ENCODE data around the gene CDY2A.
"Not testable (repeated sequence)": the region's sequence is repeated elsewhere in the genome, so short reads cannot be mapped to it uniquely, and the experiment has no call there.

CDY2A gene

DNA sequence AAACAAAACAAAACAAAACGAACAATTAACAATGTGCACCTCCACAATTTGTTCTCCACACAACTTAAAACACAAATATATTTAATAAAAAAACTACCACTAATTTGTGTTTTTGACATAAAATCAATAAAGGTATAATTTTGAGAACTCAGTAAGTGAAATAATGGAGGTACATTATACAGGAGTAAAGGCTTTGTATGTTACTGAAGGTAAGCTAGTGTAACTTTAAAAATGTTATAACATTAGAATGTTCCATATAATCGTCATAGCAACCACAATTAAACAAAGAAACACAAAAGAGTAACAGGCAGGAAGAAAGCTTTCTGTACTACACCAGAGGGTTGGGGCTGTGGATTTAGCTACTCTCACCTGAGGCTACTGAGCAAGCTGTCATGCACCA is at the start of gene CDY2A:
Gene CDY2A, plus strand, starts transcription at position 301 of the 400 bp plus-strand sequence. CDS start 328 bp downstream, outside the sequence.
- DNase-seq, result not testable (repeated sequence)

GRCh38 chrY:17997586-17997985 is 28.0 kb upstream of the CDY2A start:
- not testable (repeated sequence) for DNase-seq

- not testable (repeated sequence) for DNase-seq
Measured at GRCh38 chrY:17998266-17998665, 27.3 kb upstream of the CDY2A start.

DNA sequence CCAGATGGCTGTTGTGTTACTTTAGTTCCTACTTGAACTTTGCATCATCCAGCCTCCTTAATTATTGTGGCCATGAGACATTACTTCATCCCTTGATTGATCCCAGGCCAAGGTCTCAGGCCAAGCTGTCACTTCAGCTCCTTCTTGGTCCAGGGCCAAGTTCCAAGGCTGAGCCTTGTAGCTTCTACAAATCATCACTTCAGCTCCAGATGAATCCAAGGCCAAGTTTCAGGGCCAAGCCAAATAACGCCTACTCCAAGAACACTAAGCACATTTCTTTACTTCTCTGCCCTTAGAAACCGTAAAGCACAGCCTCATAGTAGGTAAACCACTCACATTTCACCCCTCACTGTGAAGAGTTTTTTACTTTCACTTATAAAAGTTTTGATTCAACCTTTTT is 1.7 kb upstream of the CDY2A start:
- not testable (repeated sequence) for DNase-seq

DNA sequence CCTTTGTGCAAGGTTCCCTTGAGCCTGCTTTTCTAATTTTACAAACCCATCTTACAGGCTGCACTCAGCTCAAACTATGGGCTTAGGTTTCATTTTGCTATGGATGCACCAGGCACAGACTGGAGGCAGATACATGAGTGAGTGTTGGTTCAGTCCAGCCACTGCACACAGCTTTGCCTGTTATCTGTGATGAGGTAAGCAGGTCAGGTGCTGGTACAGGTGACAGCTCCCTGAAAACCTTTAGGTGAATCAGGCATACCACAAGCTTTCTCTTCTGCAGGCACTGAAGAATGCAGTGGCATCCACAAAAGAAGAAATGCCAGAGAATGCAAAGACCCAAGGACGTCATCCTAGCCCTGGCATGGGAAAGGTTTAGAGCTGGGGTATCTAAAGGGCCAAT is 3.3 kb downstream of the CDY2A start:
- not testable (repeated sequence) for DNase-seq

DNA sequence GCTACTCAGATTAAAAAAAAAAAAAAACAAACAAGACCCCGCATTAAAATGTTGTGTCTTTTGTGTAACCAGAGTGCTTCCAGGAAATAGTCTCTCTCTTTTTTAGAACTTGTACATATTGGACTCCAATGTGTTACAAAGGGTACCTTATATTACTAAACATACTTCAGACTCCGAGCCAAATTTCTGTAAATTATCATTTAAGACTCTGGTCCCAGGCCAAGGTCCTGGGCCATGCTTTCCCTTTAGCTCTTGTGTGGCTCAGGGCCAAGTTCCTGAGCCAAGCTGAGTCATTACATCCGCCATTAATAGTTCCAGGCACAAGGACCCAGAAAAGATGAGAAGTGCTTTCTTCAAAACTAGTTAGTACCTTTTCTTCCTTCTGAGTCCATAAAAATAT is 4.6 kb downstream of the CDY2A start:
- DNase-seq, result not testable (repeated sequence)

DNA sequence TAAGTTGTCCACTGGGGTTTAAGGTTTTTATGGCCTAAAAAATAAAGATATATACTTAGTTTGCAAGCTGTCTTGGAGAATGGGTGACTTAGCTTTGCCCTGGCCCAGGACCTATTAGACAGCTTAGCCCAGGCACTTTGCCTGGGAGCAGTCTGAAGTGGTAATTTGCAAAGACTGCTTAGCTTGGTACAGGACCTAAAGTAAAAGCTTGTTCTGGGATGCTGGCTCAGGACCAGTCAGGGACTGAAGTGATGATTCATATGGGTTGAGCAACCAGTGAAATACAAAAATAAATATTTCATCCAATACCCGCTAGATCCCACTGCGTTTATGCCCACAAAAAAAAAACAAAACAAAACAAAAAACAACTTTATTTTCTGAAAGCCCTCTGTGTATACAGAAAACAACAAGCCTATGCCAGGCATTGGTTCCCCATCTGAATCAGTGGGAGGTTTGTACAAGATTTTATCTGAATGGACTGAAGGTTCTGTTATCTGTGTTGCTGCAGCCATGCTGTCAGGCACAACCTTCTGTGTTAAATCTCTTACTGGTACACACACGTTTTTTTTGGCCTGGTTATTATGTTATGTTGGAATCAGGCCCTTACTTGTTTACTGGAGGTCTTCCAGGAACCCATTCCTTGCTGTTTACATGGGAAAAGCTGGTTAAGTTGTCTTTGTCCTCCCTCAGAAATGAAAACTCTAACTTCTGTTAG is 8.7 kb downstream of the CDY2A start:
- DNase-seq, result not testable (repeated sequence)

GRCh38 chrY:18034864-18035263 is 9.3 kb downstream of the CDY2A start:
- DNase-seq, result not testable (repeated sequence)

GRCh38 chrY:18044990-18045389 is 19.4 kb downstream of the CDY2A start:
- DNase-seq, result not testable (repeated sequence)

DNA sequence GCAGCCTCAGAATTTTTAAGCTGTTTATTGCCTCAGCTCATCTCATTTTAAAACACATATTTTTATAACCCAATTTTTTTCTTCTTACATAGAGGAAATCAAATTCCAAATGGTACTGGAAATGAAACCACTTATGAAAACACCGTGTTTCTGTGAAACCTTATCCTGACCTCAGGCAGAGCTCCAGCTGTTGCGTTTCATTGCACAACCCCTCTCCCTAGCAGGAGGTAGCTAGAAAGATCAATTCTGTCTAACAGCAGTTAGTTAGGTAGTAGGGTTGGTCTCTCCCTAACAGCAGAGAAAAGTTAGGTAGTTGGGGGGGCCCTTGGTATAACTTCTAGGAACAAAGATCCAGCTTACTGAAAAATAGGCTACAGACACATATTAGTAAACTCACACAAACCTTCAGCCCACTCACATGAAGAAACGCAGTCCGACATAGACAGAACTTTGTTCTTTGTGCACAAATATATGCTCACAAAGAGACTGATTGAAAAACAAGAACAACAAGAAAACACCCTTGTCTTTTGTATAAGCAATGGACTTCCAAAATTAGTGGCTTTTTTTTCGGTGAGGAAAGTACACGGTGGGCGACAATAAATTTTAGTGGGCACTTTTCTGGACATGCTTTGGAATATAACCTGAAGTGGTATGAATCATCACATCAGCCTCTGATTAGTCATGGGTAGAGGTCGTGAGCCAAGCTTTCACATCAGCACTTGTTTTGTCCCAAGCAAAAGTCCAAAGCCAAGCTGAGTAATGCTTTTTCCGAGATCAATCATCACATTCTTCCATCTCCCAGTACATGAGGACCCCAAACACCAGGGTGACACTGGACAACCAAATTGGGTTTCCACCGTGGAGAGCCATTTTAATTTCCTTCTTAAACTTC is 22.8 kb downstream of the CDY2A start:
- not testable (repeated sequence) for DNase-seq

DNA sequence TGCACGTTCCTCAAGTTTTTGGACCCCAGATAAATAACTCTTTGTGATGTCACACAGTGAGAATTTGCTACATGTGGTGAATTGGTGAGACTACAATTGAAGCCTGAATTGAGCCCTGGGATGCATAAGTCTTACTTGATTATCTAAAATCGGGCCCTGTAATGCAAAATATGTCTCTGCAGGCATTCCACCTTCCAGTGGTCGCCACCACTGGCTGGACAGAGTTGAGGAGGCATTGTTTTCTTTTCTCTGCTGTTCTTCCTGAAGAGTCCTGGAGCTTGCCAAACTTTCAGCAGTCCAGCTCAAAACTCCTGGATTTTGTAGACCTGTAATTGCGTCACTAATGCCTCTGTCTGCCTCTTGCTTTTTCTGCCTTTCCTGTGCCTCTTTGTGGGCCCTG is 23.5 kb downstream of the CDY2A start:
- not testable (repeated sequence) for DNase-seq

- not testable (repeated sequence) for DNase-seq
Measured at GRCh38 chrY:18056473-18056872, 30.9 kb downstream of the CDY2A start.

- DNase-seq, result not testable (repeated sequence)
Measured at GRCh38 chrY:18073464-18073863, 47.9 kb downstream of the CDY2A start.
